Tibial nerve (tissue), 4 donors: ENCODE results near the gene CYP2B6. TPM values are rescaled to one million over a fixed set of nuclear protein-coding genes. Genes with fewer than 3 reads are reported as not detected.
"Not testable (repeated sequence)": the region's sequence is repeated elsewhere in the genome, so short reads cannot be mapped to it uniquely, and the experiment has no call there.

Experiments
- DNase-seq, 2 donors: peaks; one replicate each; pipeline ENCODE4 v3.0.0-alpha.2; 2019; ENCODE audit warnings: low spot score in 2 of 2
- H3K27ac ChIP-seq, 4 donors: fragments of 200-600 bp; sonication (generic) in 3 of 4; one replicate each; pipeline ENCODE4 v1.5.1; 2017 to 2019; ENCODE audit warnings: mild to moderate bottlenecking in 1 of 4
- H3K27me3 ChIP-seq, 2 donors: fragments of 200-600 bp; sonication (generic) in 1 of 2; one replicate each; pipeline versions ENCODE4 v1.5.1 to v1.6.0; 2017 to 2019
- H3K36me3 ChIP-seq, 3 donors: fragments of 200-600 bp; sonication (generic); one replicate each; pipeline ENCODE4 v1.5.1; 2018 to 2019
- H3K4me1 ChIP-seq, 4 donors: fragments of 200-600 bp; sonication (generic) in 3 of 4; one replicate each; pipeline ENCODE4 v1.5.1; 2017 to 2019
- H3K4me3 ChIP-seq, 4 donors: fragments of 200-600 bp; sonication (generic) in 3 of 4; one replicate each; pipeline ENCODE4 v1.5.1; 2017 to 2019; ENCODE audit warnings: mild to moderate bottlenecking in 1 of 4, moderate library complexity in 1 of 4
- H3K9me3 ChIP-seq, 4 donors: fragments of 200-600 bp; sonication (generic) in 3 of 4; one replicate each; pipeline ENCODE4 v1.5.1; 2017 to 2019
- EP300 ChIP-seq, 2 donors: sonication (generic); formaldehyde crosslinking; IDR thresholded peaks; one replicate each; pipeline ENCODE4 v1.6.1; 2017; ENCODE audit warnings: antibody characterized with exemption in 2 of 2, mild to moderate bottlenecking in 1 of 2
- POLR2A ChIP-seq, 2 donors: fragments of 450-650 bp; IDR thresholded peaks; one replicate each; pipeline ENCODE4 v1.6.1; 2017; ENCODE audit warnings: antibody characterized with exemption in 2 of 2, mild to moderate bottlenecking in 2 of 2, moderate library complexity in 2 of 2
- WGBS, 2 donors: methylation state at CpG; one replicate each; pipeline ENCODE4 v1.1.5; 2018; 5-methylcytosine and 5-hydroxymethylcytosine counted together
- total RNA-seq, 4 donors: library from RNA; depleted of rRNA; stranded (reverse); fragments of >200 nt; gene quantifications; one replicate each; pipeline ENCODE4 v1.1.0, GENCODE V29; 2016
- TF ChIP-seq, protein P1 (sequence below), 5 experiments: fragments of 200-600 bp in 3 of 5; fragments of 450-650 bp in 2 of 5; sonication (generic) in 3 of 5; IDR thresholded peaks; one replicate each; pipeline ENCODE4 v1.5.1; 2016 to 2019; ENCODE audit warnings: antibody characterized with exemption in 5 of 5, mild to moderate bottlenecking in 3 of 5, moderate library complexity in 2 of 5

CYP2B6 gene
- total RNA-seq, 4 donors from 2014 or later: not detected

DNA sequence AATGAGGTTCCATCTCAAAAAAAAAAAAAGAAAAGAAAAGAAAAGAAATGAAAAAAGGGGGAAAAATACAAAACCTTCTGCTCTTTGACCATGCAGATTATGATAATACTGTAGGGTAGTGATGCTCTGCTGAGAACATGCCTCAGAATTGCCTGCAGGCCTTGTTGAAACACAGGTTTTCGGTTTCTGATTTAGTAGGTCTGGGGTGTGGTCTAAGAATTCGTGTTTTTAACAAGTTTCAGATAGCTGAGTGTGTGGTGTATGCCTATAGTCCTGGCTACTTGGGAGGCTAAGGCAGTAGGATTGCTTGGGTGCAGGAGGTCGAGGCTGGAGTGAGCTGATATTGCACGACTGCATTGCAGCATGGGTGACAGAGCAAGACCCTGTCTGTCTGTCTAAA lies 14.9 kb upstream of the CYP2B6 start:
- 59 to 71% methylated on average over 4 of the region's 4 CpGs for WGBS, 2 donors
- Histone ChIP-seq H3K9me3 (peaks cover 0 to 4% (median 0%) of the 10 kb centered on the region in 4 donors), H3K4me3 (no peak overlapping the region), H3K36me3 (no peaks in the 10 kb centered on the region), H3K27ac (no peak overlapping the region), H3K4me1 (no peaks in the 10 kb centered on the region), H3K27me3 (no peaks in the 10 kb centered on the region)
- no peak for DNase-seq
- TF ChIP-seq EP300 (IDR thresholded peaks at IDR 0.05): no peak
- no peak for TF ChIP-seq POLR2A (IDR thresholded peaks at IDR 0.05)
- TF ChIP-seq, protein P1, sequence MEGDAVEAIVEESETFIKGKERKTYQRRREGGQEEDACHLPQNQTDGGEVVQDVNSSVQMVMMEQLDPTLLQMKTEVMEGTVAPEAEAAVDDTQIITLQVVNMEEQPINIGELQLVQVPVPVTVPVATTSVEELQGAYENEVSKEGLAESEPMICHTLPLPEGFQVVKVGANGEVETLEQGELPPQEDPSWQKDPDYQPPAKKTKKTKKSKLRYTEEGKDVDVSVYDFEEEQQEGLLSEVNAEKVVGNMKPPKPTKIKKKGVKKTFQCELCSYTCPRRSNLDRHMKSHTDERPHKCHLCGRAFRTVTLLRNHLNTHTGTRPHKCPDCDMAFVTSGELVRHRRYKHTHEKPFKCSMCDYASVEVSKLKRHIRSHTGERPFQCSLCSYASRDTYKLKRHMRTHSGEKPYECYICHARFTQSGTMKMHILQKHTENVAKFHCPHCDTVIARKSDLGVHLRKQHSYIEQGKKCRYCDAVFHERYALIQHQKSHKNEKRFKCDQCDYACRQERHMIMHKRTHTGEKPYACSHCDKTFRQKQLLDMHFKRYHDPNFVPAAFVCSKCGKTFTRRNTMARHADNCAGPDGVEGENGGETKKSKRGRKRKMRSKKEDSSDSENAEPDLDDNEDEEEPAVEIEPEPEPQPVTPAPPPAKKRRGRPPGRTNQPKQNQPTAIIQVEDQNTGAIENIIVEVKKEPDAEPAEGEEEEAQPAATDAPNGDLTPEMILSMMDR (IDR thresholded peaks at IDR 0.05): no peak

DNA sequence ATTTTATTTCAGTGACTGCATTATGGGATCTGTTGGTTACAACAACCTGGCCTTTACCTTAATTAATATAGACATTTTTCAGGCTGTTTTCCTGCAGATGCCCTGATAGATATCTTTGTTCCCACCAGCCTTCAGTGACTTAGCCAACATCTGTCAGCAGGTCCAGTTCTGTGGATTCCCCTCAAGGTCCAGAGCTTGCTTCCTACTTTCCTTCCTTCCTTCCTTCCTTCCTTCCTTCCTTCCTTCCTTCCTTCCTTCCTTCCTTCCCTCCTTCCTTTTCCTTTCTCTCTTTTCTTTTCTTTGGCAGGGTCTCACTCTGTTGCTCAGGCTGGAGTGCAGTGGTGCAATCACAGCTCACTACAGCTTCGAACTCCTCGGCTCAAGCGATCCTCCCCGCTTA lies 14.4 kb upstream of the CYP2B6 start:
- TF ChIP-seq, protein P1 (IDR thresholded peaks at IDR 0.05): no peak
- TF ChIP-seq POLR2A (IDR thresholded peaks at IDR 0.05) (no peak), EP300 (IDR thresholded peaks at IDR 0.05) (no peak)
- DNase-seq: no peak
- Histone ChIP-seq H3K36me3 (no peaks in the 10 kb centered on the region), H3K4me3 (no peak overlapping the region), H3K27me3 (no peaks in the 10 kb centered on the region), H3K27ac (no peak overlapping the region), H3K9me3 (peaks cover 0 to 4% (median 0%) of the 10 kb centered on the region in 4 donors), H3K4me1 (no peaks in the 10 kb centered on the region)
- WGBS, 2 donors: 80 to 83% methylated on average over 4 of the region's 4 CpGs

DNA sequence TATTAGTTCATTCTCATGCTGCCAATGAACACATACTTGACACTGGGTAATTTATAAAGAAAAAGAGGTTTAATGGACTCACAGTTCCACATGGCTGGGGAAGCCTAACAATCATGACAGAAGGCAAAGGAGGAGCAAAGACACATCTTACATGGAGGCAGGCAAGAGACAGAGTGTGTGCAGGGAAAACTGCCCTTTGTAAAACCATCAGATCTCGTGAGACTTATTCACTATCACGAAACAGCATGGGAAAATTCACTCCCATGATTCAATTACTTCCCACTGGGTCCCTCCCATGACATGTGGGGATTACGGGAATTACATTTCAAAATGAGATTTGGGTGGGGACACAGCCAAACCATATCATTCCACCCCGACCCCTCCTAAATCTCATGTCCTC lies 11.3 kb upstream of the CYP2B6 start:
- H3K27ac ChIP-seq, H3K4me3 ChIP-seq, H3K9me3 ChIP-seq, H3K36me3 ChIP-seq, H3K27me3 ChIP-seq, DNase-seq, H3K4me1 ChIP-seq: not testable (repeated sequence)
- 54 to 71% methylated on average over 4 of the region's 4 CpGs for WGBS, 2 donors

DNA sequence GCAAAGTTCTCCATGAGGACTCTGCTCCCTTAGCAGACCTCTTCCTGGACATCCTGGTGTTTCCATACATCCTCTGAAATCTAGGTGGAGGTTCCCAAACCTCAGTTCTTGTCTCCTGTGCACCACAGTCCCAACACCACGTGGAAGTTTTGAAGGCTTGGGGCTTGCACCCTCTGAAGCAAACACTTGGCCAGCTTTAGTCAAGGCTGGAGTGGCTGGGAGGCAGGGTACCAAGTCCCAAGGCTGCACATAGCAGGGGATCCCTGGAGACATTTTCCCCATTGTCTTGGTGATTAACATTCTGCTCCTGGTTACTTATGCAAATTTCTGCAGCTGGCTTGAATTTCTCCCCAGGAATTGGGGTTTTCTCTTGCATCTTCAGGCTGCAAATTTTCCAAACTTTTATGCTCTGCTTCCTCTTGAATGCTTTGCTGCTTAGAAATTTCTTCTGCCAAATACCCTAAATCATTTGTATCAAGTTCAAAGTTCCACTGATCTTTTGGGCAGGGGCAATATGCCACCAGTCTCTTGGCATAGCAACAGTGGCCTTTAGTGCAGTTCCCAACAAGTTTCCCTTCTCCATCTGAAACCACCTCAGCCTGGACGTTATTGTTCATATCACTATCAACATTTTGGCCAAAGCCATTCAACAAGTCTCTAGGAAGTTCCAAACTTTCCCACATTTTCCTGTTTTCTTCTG lies 10.2 kb upstream of the CYP2B6 start:
- DNase-seq, H3K27ac ChIP-seq, H3K4me3 ChIP-seq, H3K4me1 ChIP-seq, H3K9me3 ChIP-seq, H3K36me3 ChIP-seq, H3K27me3 ChIP-seq: not testable (repeated sequence)
- WGBS, 2 donors: 25 to 42% methylated on average over 2 of the region's 2 CpGs

DNA sequence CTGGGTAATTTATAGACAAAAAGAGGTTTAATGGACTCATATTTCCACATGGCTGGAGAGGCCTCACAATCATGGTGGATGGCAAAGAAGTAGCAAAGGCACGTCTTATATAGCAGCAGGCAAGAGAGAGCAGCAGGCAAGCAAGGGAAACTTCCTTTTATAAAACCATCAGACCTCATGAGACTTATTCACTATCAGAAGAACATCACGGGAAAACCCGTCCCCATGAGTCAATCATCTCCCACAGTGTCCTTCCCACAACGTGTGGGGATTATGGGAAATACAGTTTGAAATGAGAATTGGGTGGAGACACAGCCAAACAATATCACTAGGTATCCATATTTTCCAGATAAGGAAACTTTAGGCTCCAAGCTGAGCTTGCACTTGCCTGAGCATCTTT lies 9.5 kb upstream of the CYP2B6 start:
- Histone ChIP-seq H3K27me3 (no peaks in the 10 kb centered on the region), H3K36me3 (no peaks in the 10 kb centered on the region), H3K4me3 (no peak overlapping the region), H3K4me1 (no peaks in the 10 kb centered on the region), H3K9me3 (no peaks in the 10 kb centered on the region), H3K27ac (no peak overlapping the region)
- WGBS, 2 donors: 41 to 50% methylated on average over 4 of the region's 4 CpGs
- TF ChIP-seq, protein P1 (IDR thresholded peaks at IDR 0.05): no peak
- TF ChIP-seq POLR2A (IDR thresholded peaks at IDR 0.05) (no peak), EP300 (IDR thresholded peaks at IDR 0.05) (no peak)
- no peak for DNase-seq

DNA sequence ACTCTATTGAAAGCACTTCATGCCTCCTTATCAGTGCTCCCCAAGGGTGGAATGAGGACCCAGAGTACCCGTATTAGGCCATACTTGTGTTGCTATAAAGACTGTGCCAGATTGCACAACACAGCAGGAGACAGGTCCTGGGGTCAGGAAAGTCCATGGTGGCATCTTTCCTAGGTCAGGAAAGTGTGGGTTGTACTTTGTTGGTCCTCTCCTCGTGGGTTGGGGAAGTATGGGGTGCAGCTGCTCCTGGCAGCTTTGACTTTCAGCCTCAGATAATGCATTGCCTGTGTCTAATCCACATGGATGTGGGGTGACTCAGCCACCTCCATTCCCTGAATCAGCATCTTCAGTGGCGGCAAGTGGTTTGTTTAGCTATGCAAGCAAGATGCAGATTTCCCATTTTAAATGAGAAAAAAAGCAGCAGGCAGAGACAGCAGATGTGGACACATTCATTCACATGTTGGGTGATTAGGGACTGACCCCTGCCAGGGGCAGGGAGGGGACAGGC lies 8.4 kb upstream of the CYP2B6 start:
- H3K27ac ChIP-seq: no peak overlapping the region
- H3K4me3 ChIP-seq: no peak overlapping the region
- WGBS, 2 donors: 5 to 10% methylated on average over 3 of the region's 3 CpGs
- no peaks in the 10 kb centered on the region for H3K27me3 ChIP-seq
- no peaks in the 10 kb centered on the region for H3K36me3 ChIP-seq
- DNase-seq: no peak
- H3K4me1 ChIP-seq: no peaks in the 10 kb centered on the region
- H3K9me3 ChIP-seq: peaks cover 0 to 3% (median 0%) of the 10 kb centered on the region in 4 donors
- TF ChIP-seq POLR2A (IDR thresholded peaks at IDR 0.05): no peak
